GM20000 (cell line): ENCODE results near the gene TEAD1.

Source experiments
- DNase-seq: peaks from one replicate; pipeline ENCODE4 v3.0.0; 2012; ENCODE audit warnings: low spot score
- CTCF ChIP-seq: IDR thresholded peaks from 2 replicates; pipeline ENCODE4 v1.5.1; 2012; ENCODE audit warnings: mild to moderate bottlenecking, control low read depth; ENCODE audit errors: extremely low read depth, missing control alignments

TEAD1 gene

GRCh38 chr11:12822392-12823022 lies 148.3 kb downstream of the TEAD1 start:
- TF ChIP-seq CTCF: no peak
- no peak for DNase-seq

GRCh38 chr11:12824281-12825041 lies 150.2 kb downstream of the TEAD1 start:
- no peak for DNase-seq
- TF ChIP-seq CTCF: no peak

- DNase-seq: no peak
- no peak for TF ChIP-seq CTCF
These were observed 152.2 kb downstream of the TEAD1 start for GRCh38 chr11:12826441-12826840.

- TF ChIP-seq CTCF: no peak
- no peak for DNase-seq
These were observed 153.1 kb downstream of the TEAD1 start for GRCh38 chr11:12827369-12827768.

GRCh38 chr11:12827929-12828812 lies 153.9 kb downstream of the TEAD1 start:
- TF ChIP-seq CTCF: no peak
- peak; percentile 24 for DNase-seq

GRCh38 chr11:12829131-12829530 lies 154.9 kb downstream of the TEAD1 start:
- TF ChIP-seq CTCF: no peak
- DNase-seq: no peak
